PC-9 (cell line): ENCODE results near the gene PP2D1. TPM values are rescaled to one million over a fixed set of nuclear protein-coding genes. Genes with fewer than 3 reads are reported as not detected.

Source experiments
- BruUV-seq: library from RNA; stranded (reverse); fragments of 400-500 nt; replicated peaks from 2 replicates; lab custom pipeline; 2021; lab: Mats Ljungman, UMichigan
- CTCF ChIA-PET: fragments of 300-600 bp; sonication (Branson Sonifier 250); formaldehyde crosslinking; loops from one replicate; lab custom pipeline; 2022; ENCODE audit warnings: antibody characterized with exemption; lab: Charles Lee
- POLR2A ChIA-PET: fragments of 300-600 bp; sonication (Branson Sonifier 250); formaldehyde crosslinking; loops from one replicate; lab custom pipeline; 2022; ENCODE audit warnings: antibody characterized with exemption; ENCODE audit not compliant: unreplicated experiment; lab: Charles Lee
- DNase-seq, 2 experiments: peaks; one replicate each; pipeline versions ENCODE4 v3.0.0 to v3.0.0-alpha.2; 2015 to 2022; ENCODE audit warnings: mixed read lengths in 1 of 2
- H2AFZ ChIP-seq: fragments of 200-600 bp; sonication (generic); 2 replicates; pipeline ENCODE4 v1.8.1; 2017; ENCODE audit warnings: antibody characterized with exemption
- H3F3A ChIP-seq: fragments of 200-600 bp; sonication (generic); 2 replicates; pipeline ENCODE4 v1.8.1; 2017; ENCODE audit warnings: antibody characterized with exemption, mild to moderate bottlenecking, low read depth; ENCODE audit not compliant: insufficient read depth
- H3K27ac ChIP-seq: fragments of 200-600 bp; sonication (generic); 2 replicates; pipeline ENCODE4 v1.6.1; 2016; ENCODE audit warnings: mixed run types
- H3K27me3 ChIP-seq: fragments of 200-600 bp; sonication (generic); 2 replicates; pipeline ENCODE4 v1.6.1; 2016; ENCODE audit warnings: low read depth, mixed run types; ENCODE audit not compliant: insufficient read depth
- H3K36me3 ChIP-seq: fragments of 200-600 bp; sonication (generic); 2 replicates; pipeline ENCODE4 v1.6.1; 2016; ENCODE audit warnings: low read depth, mixed run types
- H3K4me1 ChIP-seq: fragments of 200-600 bp; sonication (generic); replicated peaks from 2 replicates; pipeline ENCODE4 v1.6.1; 2016; ENCODE audit warnings: mixed run types; ENCODE audit not compliant: insufficient read depth
- H3K4me2 ChIP-seq: fragments of 200-600 bp; sonication (generic); 2 replicates; pipeline ENCODE4 v1.6.1; 2017; ENCODE audit warnings: mixed run types
- H3K4me3 ChIP-seq: fragments of 200-600 bp; sonication (generic); 2 replicates; pipeline ENCODE4 v1.6.1; 2016; ENCODE audit warnings: mixed run types
- H3K79me2 ChIP-seq: fragments of 200-600 bp; sonication (generic); 2 replicates; pipeline ENCODE4 v1.6.1; 2017; ENCODE audit warnings: low read depth, mixed run types
- H3K9me2 ChIP-seq: fragments of 200-600 bp; sonication (generic); 2 replicates; pipeline ENCODE4 v1.8.1; 2017; ENCODE audit warnings: mild to moderate bottlenecking; ENCODE audit not compliant: insufficient read depth
- H3K9me3 ChIP-seq: fragments of 200-600 bp; sonication (generic); 2 replicates; pipeline ENCODE4 v1.8.1; 2016; ENCODE audit warnings: low read depth; ENCODE audit not compliant: insufficient read depth
- H4K20me1 ChIP-seq: fragments of 200-600 bp; sonication (generic); 2 replicates; pipeline ENCODE4 v1.8.1; 2017; ENCODE audit not compliant: insufficient read depth
- CTCF ChIP-seq: fragments of 200-600 bp; sonication (generic); conservative IDR thresholded peaks from 2 replicates; pipeline ENCODE4 v1.6.1; 2017; ENCODE audit warnings: mixed run types, antibody characterized with exemption, mild to moderate bottlenecking, moderate library complexity
- EZH2 ChIP-seq: fragments of 200-600 bp; sonication (generic); IDR thresholded peaks from 2 replicates; pipeline ENCODE4 v1.8.0; 2017; ENCODE audit warnings: antibody characterized with exemption, low read depth
- intact Hi-C: fragments of 100-400 bp; cut with micrococcal nuclease; formaldehyde crosslinking; loops from one replicate; pipeline ENCODE4 v1.10.0; 2022; ENCODE audit not compliant: unreplicated experiment
- total RNA-seq: library from RNA; stranded (reverse); gene quantifications from 2 replicates; pipeline ENCODE4 v1.2.3, GENCODE V29; 2021

Gene PP2D1
- total RNA-seq, 1 experiment from 2014 or later, result not detected

DNA sequence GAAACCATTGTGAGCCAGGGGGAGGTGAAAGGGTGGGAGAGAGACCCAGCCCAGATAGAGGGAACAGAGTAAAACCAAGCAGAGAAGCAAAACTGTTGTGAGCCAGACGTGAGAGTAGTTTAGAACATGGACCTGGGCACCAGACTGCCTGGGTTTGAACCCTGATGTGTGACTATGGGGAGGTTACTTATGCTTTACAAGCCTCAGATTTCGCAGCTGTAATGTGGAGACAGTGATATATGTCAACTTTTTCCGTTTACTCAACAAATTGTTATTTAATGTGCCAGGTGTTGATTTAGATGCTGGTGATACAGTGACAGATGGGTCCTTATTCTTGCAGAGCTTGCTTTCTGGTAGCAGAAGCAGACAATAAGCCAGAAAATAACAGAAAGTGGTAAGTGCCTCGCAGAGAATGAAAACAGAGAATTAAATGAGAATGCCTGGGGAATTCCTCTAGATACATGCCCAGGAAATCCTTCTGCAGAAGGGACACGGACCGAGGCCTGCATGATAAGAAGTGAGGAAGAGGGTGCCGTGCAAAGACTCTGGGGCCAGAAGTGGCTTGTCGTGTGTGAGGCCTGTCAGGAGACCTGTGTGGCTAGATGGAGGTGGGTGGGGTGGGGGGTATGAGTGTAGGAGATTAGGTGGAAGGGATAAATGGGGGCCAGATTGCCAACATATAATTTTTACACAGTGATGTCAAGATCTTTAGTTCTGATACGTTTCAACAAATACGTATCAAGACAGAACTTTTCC is 43.1 kb upstream of the PP2D1 start:
- Histone ChIP-seq H3K4me1 (peaks cover 45% of the 10 kb centered on the region), H3F3A (peaks cover 31% of the 10 kb centered on the region), H3K27me3 (no peaks in the 10 kb centered on the region), H3K79me2 (no peaks in the 10 kb centered on the region), H3K4me3 (no peak overlapping the region), H2AFZ (no peak overlapping the region), H4K20me1 (no peaks in the 10 kb centered on the region; the same call in 1 of the 2 replicates), H3K4me2 (peak overlapping the region; percentile 20), H3K9me2 (no peaks in the 10 kb centered on the region; the same call in 1 of the 2 replicates), H3K27ac (0 out of 2 replicates have a peak overlapping the region, but pooled peaks have one; percentile 7), H3K36me3 (no peaks in the 10 kb centered on the region), H3K9me3 (no peaks in the 10 kb centered on the region)
- intact Hi-C loops, result no loop called here
- ChIA-PET CTCF (no interaction called here), POLR2A (no interaction called here)
- TF ChIP-seq CTCF, result no peak
- no peak for TF ChIP-seq EZH2
- no TSS peak for BruUV-seq
- no peak for DNase-seq

DNA sequence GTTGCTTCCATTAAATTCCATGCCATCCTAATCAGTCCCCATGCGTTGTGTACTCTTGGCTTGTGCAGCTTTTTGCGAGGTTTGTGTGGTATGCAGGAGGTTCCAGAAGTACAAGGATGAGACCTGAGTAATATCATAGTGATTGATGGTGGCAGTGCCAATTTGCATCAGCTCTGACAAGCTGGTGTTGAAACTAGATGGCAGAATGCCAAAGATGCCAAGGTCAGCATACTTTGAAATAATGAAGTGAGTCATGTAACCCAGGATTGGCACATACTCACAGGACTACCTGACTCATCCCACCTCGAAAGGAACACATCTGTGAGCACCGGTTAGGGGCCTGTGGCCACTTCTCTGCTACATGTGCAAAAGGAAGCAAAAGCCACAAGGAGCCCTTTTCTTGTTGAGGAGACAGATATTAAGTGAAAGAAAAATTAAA is 42.5 kb upstream of the PP2D1 start:
- H3K4me3 ChIP-seq, result no peak overlapping the region
- no peaks in the 10 kb centered on the region for H3K9me3 ChIP-seq
- ChIA-PET POLR2A (no interaction called here), CTCF (no interaction called here)
- H3K4me2 ChIP-seq, result peak overlapping the region; percentile 20
- H3K9me2 ChIP-seq, result no peaks in the 10 kb centered on the region
- H3K4me1 ChIP-seq, result peaks cover 45% of the 10 kb centered on the region
- H3K36me3 ChIP-seq, result no peaks in the 10 kb centered on the region
- no TSS peak for BruUV-seq
- no peaks in the 10 kb centered on the region; the same call in 1 of the 2 replicates for H4K20me1 ChIP-seq
- TF ChIP-seq CTCF (no peak), EZH2 (no peak)
- no peaks in the 10 kb centered on the region for H3K27me3 ChIP-seq
- no peaks in the 10 kb centered on the region for H3K79me2 ChIP-seq
- peak; percentile 83 to 96 for DNase-seq
- H3K27ac ChIP-seq, result 0 out of 2 replicates have a peak overlapping the region, but pooled peaks have one; percentile 7
- peaks cover 31% of the 10 kb centered on the region for H3F3A ChIP-seq
- H2AFZ ChIP-seq, result no peak overlapping the region
- intact Hi-C loops, result loop anchor here (1.0 kb wide), 2 partner anchors 13 to 131 kb away; no protein-coding TSS in a partner anchor

GRCh38 chr3:20052851-20053250 is 40.8 kb upstream of the PP2D1 start:
- Histone ChIP-seq H3K27me3 (no peaks in the 10 kb centered on the region), H3F3A (peaks cover 26% of the 10 kb centered on the region), H3K9me3 (no peaks in the 10 kb centered on the region), H4K20me1 (no peaks in the 10 kb centered on the region; the same call in 1 of the 2 replicates), H3K27ac (no peak overlapping the region), H3K36me3 (no peaks in the 10 kb centered on the region), H3K79me2 (no peaks in the 10 kb centered on the region), H3K4me2 (no peak overlapping the region), H3K4me3 (no peak overlapping the region), H2AFZ (no peak overlapping the region), H3K4me1 (peaks cover 37% of the 10 kb centered on the region), H3K9me2 (no peaks in the 10 kb centered on the region)
- intact Hi-C loops, result no loop called here
- CTCF ChIA-PET, result no interaction called here
- no peak for DNase-seq
- no TSS peak for BruUV-seq
- POLR2A ChIA-PET, result no interaction called here
- TF ChIP-seq CTCF (no peak), EZH2 (no peak)
